Activated CD4-positive, alpha-beta T cell treated with anti-CD3 and anti-CD28 coated beads for 4 hours (primary cell): Measurements from ENCODE around the gene HBM.
"Not testable (repeated sequence)": the region's sequence is repeated elsewhere in the genome, so short reads cannot be mapped to it uniquely, and the experiment has no call there.

Experiments used
- DNase-seq, 2 donors: peaks; one replicate each; pipeline ENCODE4 v3.0.0-alpha.2; 2020

HBM gene

GRCh38 chr16:188674-189073 lies 22.9 kb downstream of the HBM start:
- no peak for DNase-seq

DNA sequence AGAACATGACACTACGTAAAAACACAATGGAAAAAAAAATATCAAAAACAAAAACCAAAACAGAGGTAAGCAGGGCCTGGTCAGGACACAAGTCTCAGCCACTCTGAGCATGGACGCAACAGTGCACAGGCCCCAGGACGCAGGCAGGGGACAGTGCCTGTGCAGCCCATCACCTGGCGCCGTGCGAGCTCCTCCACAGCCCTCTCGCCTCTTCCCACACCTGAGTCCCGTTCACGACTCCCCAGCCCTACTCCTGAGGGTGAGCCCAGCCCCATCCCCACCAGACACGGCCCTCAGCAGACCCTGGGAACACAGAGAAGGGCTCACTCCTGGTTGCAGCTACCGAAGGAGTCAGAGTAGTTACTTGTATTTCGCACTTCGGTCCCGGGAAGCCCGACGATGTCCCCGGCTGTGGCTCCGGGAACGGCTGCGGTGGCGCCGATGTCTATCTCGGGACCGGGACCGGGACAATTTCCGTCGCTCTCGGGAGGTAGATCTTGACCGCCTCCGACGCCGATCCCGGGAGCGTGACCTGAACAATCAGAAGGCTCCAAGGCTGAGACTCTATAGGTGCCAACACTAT lies 23.9 kb downstream of the HBM start:
- no peak for DNase-seq

- no peak for DNase-seq
Observed at GRCh38 chr16:191831-192230, 26.1 kb downstream of the HBM start.

- no peak for DNase-seq
Observed at GRCh38 chr16:192686-193085, 26.9 kb downstream of the HBM start.

DNA sequence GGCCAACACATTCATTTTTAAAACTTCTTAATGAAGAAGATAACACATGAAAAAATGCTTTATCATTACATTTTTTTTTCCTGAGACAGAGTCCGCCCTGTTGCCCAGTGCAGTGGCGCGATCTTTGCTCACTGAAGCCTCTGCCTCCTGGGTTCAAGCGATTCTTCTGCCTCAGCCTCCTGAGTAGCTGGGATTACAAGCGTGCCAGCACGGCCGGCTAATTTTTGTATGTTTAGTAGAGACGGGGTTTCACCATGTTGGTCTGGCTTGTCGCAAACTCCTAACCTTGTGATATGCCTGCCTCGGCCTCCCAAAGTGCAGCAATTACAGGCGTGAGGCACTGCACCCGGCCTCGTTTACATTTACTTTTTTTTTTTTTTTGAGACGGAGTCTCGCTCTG lies 27.7 kb downstream of the HBM start:
- no peak for DNase-seq

- DNase-seq, result no peak
Observed at GRCh38 chr16:194516-194915, 28.7 kb downstream of the HBM start.

GRCh38 chr16:200388-200787 lies 34.6 kb downstream of the HBM start:
- DNase-seq, result no peak

DNA sequence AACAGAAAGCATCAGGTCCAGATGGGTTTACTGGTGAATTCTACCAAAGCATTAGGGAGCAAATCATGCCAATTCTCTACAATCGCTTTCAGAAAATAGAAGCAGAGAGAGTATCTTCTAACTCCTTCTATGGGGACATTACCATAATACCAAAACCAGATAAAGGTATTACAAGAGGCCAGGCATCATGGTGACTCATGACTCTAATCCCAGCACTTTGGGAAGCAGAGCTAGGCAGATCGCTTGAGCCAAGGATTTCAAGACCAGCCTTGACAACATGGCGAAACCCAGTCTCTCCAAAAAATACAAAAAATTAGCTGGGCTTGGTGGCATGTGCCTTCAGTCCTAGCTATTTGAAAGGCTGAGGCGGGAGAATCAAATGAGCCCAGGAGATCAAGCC lies 37.5 kb downstream of the HBM start:
- DNase-seq, result no peak

DNA sequence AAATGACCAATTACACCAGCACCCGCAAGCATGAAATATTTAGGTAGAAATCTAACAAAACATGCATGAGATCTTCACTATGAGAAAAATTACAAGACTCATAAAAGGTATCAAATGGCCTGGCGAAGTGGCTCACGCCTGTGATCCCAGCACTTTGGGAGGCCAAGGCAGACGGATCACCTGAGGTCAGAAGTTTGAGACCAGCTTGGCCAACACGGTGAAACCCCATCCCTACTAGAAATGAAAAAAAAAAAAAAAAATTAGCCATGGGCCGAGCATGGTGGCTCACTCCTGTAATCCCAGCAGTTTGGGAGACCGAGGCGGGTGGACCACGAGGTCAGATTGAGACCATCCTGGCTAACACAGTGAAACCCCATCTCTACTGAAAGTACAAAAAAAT lies 38.3 kb downstream of the HBM start:
- not testable (repeated sequence) for DNase-seq

GRCh38 chr16:209359-209758 lies 43.6 kb downstream of the HBM start:
- DNase-seq, result not testable (repeated sequence)

DNA sequence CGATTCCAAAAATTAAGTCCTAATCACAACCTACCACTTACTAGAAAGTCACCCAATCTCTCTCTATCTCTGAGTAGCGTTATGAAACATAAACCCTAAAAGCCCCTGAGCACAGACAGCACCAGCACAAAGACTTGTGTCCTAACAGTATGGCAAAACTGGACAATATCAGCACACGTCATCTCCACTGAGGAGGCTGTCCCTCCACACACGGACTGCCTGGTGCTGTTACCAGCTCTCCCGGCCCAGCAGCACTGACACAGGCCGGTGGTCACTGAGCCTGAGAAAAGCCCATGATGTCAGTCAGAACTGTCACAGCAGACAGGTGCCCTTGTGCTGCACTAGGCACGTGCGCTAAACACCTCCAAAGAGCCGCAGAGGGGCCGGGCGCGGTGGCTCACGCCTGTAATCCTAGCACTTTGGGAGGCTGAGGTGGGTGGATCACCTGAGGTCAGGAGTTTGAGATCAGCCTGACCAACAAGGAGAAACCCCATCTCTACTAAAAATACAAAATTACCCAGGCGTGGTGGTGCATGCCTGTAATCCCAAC lies 45.9 kb downstream of the HBM start:
- DNase-seq, result not testable (repeated sequence)

DNA sequence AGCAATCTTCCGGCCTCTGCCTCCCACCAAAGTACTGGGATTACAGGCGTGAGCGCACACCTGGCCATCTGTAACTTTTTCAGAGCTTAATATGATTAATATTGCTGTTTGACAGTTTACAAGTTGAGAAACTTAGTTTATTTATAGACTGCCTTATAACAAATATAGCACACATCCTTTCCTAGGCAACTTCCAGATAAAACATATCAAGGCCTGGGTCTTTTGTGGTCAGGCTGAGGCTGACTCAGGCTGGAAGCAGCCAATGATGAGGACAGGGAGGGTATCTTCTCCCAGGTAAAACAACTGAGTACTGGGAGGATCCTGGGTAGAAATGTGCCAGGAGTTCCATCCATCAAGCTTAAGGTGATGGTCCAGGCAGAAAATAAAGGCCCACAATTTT lies 47.2 kb downstream of the HBM start:
- DNase-seq, result no peak
